DMS114 treated with DMSO at 0.1 percent for 48 hours (cell line): ENCODE data around the gene KCNH2.
"Not testable (repeated sequence)": the region's sequence is repeated elsewhere in the genome, so short reads cannot be mapped to it uniquely, and the experiment has no call there.

Source experiments
- DNase-seq: peaks from one replicate; lab custom pipeline; 2025; ENCODE audit not compliant: unreplicated experiment; lab: John Stamatoyannopoulos, UW

The KCNH2 gene

DNA sequence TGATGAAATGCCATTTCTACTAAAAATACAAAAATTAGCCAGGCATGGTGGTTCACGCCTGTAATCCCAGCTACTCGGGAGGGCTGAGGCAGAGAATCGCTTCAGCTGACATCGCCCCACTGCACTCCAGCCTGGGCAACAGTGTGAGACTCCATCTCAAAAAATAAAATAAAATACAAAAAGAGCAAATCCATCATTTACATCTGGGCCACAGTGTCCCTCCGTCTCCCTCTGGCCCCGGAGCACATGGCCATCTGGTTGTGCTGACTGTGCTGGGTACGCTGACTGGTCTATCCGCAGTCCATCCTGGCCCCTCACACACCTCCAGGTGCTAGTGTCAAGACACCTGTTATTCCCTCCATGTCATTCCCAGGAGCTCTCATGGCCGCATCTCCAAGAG is 42.1 kb downstream of the KCNH2 start:
- DNase-seq, result no peak

GRCh38 chr7:150935149-150935548 is 43.0 kb downstream of the KCNH2 start:
- DNase-seq, result no peak

- DNase-seq, result no peak
Measured at GRCh38 chr7:150934045-150934766, 43.9 kb downstream of the KCNH2 start.

DNA sequence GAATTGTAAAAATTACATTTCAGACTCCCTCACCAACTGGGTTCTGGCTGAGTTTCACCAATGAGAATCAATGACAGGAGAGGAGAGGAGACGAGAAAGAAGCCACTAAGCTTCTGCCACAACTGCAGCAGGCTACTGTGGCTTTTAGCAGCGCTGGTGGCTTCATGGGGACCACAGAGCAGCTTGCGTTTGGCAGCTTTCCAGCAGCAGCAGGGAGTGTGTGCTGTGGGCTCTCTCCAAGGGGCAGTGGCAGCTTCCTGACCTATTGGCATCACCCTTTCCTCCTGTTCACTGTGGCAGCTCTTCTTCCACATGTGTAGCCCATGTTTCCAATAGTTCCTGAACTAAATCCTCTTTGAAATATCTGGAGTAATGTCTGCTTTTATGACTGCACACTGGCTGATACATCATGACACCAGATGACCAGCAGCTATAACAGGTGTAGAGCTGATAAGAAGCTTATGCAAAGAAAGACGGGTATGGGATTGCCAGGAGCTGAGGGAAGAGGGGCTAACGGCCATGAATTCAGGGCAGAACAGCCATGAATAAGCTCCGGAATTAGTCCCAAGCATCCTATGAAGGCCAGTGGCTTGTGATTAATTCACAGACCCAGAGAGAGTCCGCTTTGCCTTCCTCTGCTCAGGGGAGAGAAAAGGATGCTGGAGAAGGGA is 46.8 kb downstream of the KCNH2 start:
- no peak for DNase-seq

- DNase-seq, result no peak
Measured at GRCh38 chr7:150928541-150928940, 49.6 kb downstream of the KCNH2 start.

DNA sequence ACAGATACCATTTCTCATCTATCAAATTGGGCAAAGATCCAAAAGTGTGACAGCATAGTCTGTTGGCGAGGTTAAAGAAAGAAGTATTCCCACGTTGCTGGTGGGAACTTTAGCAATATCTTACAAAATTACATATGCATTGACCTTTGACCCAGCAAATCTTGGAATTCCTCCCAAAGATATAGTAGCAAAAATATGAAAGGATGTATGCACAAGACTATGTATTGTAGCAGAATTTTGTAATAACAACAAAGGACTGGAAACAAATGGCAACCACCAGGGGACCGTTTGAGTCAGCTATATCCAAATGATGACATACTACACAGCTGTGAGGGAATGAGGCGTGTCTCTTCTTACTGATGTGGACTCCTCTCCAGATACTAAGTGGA is 50.2 kb downstream of the KCNH2 start:
- no peak for DNase-seq

GRCh38 chr7:150927157-150927955 is 50.8 kb downstream of the KCNH2 start:
- DNase-seq, result no peak

DNA sequence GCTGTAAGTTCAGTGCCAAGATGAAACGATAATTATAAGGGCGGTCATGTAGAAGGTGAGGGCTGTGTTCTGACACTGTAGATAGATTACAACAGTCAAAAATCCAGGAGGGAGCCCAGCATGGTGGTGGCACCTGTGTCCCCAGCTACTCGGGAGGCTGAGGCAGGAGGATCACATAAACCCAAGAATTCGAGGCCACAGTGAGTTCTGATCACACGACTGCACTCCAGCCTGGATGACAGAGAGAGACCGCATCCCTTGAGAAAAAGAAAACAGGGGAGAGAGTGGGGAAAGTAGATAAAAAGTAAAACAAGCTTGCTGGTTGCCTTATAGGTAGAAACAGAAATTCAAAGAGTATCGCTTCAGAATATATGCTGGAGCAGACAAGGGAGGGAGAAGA is 52.1 kb downstream of the KCNH2 start:
- DNase-seq, result no peak

GRCh38 chr7:150924369-150924781 is 53.7 kb downstream of the KCNH2 start:
- DNase-seq, result no peak

- DNase-seq, result no peak
Measured at GRCh38 chr7:150923802-150924201, 54.3 kb downstream of the KCNH2 start.

DNA sequence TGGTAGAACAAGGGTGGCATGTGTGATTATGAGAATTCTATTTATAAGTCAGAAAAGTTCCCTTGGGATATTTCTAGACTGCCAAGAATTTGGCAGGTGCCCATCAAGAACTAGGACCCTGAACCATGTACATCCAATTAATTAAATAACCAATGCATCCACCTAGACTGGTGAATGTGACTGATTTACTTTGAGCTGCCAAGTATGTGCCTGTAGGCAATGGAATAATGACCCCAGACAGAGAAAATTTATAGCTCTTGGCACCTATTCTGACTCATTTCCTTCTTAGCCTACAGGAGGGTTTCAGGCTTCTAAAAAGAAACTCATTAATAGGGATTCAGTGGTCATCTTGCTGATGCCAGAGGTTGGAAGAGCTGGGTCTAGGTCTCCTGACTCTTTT is 54.9 kb downstream of the KCNH2 start:
- DNase-seq, result no peak

GRCh38 chr7:150919160-150919559 is 59.0 kb downstream of the KCNH2 start:
- DNase-seq, result no peak

DNA sequence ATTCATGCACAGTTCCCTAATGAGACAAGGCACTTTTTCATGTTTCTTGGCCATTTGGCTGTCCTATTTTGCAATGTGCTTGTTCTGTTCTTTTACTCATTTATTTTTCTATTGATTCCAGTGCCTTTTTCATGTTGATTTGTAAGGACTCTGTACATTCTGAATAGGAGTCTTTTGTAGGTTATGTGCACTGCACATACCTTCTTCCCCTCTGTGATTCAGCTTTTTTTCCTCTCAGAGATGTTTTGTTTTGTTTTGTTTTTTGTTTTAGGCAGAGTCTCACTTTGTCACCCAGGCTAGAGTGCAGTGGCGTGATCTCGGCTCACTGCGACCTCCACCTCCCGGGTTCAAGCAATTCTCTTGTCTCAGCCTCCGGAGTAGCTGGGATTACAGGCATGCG is 59.7 kb downstream of the KCNH2 start:
- DNase-seq, result no peak

DNA sequence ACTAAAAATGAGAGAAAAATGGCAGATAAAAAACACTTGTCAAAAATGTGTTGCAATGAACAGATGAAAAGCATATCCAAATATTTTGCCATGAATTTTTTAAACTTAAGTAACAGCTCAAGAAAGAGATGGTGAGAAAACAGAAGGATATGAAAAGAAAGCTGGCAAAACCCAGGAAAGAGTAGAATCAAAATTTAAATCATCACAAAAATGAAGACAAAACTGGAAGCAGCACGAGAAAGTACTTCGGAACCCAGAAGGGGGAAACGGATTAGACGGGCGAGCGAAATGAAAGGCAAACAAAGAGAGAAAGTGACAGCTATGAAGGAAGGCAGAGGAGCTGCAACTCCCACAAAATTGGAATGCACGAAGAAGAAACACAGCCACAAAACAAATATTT is 60.2 kb downstream of the KCNH2 start:
- DNase-seq, result no peak

- DNase-seq, result no peak
Measured at GRCh38 chr7:150916670-150917069, 61.5 kb downstream of the KCNH2 start.

- DNase-seq, result no peak
Measured at GRCh38 chr7:150914966-150915365, 63.2 kb downstream of the KCNH2 start.

GRCh38 chr7:150914196-150914595 is 63.9 kb downstream of the KCNH2 start:
- no peak for DNase-seq

DNA sequence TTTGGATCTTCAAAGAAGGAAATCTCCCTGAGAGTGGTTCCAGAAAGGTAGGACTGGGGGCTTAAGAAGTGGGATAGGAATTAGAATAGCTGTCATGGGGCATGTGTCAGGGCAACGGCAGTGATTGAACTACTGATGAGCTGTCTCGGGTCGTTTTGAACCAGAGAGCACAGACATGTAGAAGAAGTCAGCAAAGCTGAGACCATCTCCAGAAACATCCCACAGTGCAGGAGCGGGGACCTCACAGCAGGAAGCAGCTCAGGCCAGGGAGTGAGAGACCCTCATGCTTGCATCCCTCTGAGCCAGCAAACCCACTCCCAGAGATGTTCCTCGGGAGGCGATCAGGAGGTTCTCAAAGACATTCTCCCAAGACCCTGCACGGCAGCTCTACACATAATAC is 65.7 kb downstream of the KCNH2 start:
- no peak for DNase-seq

GRCh38 chr7:150911590-150912267 is 66.4 kb downstream of the KCNH2 start:
- no peak for DNase-seq

DNA sequence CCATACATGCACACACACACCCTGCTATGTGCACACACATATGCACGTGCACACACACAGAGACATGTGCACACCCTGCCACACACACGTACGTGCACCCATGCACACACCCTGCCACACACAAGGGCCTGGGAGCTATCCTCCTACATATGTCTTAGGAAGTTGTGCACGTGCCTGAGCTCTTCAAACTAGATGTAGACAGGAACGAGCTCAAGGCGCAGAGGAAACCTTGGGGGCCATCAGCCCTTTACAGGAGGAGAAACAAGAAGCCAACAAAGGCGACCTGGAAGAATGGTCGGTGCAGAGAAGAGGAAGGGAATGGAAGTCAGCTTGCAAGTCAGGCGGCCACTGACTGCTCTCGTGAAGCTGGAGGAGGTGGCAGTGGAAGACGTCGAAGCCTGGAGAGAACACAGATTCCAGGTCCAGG is 67.1 kb downstream of the KCNH2 start:
- no peak for DNase-seq

DNA sequence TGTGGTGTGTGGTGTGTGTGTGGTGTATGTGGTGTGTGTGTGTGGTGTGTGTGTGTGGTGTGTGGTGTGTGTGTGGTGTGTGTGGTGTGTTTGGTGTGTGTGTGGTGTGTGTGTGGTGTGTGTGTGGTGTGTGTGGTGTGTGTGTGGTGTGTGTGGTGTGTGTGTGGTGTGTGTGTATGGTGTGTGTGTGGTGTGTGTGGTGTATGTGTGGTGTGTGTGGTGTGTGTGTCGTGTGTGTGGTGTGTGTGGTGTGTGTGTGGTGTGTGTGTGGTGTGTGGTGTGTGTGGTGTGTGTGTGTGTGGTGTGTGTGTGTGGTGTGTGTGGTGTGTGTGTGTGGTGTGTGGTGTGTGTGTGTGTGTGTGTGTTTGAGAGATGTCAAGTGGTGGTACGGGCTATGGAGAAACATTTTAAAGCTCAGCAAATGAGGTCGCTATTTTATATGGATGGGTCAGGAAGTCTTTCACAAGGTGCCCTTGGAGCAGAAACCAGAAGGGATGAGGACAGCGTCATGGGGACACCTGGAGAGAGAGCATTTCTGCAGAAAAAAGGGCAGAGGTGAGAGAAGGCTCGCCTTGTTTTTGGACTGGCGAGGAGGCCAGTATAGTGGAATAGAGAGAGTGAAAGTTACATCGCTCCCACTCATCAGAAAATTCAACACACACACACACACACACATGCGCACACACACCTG is 67.7 kb downstream of the KCNH2 start:
- DNase-seq, result not testable (repeated sequence)
